ENCODE measurements around the gene HINFP. TPM values are rescaled to one million over a fixed set of nuclear protein-coding genes. Genes with fewer than 3 reads are reported as not detected.
"Not testable (repeated sequence)": the region's sequence is repeated elsewhere in the genome, so short reads cannot be mapped to it uniquely, and the experiment has no call there.

HINFP gene
- total RNA-seq, 1 experiment from 2014 or later = 42.4 TPM

- H3K79me1 ChIP-seq (ENCODE audit: insufficient read depth, low read depth, low read length, poor library complexity, severe bottlenecking) = no peaks in the 10 kb centered on the region
- H3K27me3 Mint-ChIP-seq (ENCODE audit: low read depth) = peaks cover 1% of the 10 kb centered on the region; the same call in 1 of the 2 replicates
- H2BK5ac ChIP-seq (ENCODE audit: insufficient read length, low read length) = no peak overlapping the region
- no peaks in the 10 kb centered on the region for H3K27me3 ChIP-seq (ENCODE audit: insufficient read depth, low read length)
- H2AK5ac ChIP-seq (ENCODE audit: insufficient read length, low read length) = no peak overlapping the region
- H3K9ac ChIP-seq (ENCODE audit: extremely low read depth, insufficient read length, low read length) = no peak overlapping the region
- no peak overlapping the region for H4K91ac ChIP-seq (ENCODE audit: insufficient read length, low read depth, low read length)
- H4K5ac ChIP-seq (ENCODE audit: insufficient read length, low read depth, low read length) = no peak overlapping the region
- no peak overlapping the region for H3K27ac ChIP-seq (ENCODE audit: insufficient read length, low read depth, low read length)
- H3K9me3 Mint-ChIP-seq = no peaks in the 10 kb centered on the region
- H2AFZ ChIP-seq (ENCODE audit: low read length) = no peak overlapping the region
- peak overlapping the region; percentile 10; the same call in 1 of the 2 replicates for H2BK15ac ChIP-seq (ENCODE audit: low read depth, low read length)
- no peak for DNase-seq
- H3K4me1 Mint-ChIP-seq = peaks cover 7 to 9% of the 10 kb centered on the region in 2 experiments; a peak in 2 of 4 replicates
- peak overlapping the region in 1 of 3 experiments; percentile 54; a peak in 1 of 7 replicates for H3K27ac Mint-ChIP-seq
- TF ChIP-seq, protein P1, sequence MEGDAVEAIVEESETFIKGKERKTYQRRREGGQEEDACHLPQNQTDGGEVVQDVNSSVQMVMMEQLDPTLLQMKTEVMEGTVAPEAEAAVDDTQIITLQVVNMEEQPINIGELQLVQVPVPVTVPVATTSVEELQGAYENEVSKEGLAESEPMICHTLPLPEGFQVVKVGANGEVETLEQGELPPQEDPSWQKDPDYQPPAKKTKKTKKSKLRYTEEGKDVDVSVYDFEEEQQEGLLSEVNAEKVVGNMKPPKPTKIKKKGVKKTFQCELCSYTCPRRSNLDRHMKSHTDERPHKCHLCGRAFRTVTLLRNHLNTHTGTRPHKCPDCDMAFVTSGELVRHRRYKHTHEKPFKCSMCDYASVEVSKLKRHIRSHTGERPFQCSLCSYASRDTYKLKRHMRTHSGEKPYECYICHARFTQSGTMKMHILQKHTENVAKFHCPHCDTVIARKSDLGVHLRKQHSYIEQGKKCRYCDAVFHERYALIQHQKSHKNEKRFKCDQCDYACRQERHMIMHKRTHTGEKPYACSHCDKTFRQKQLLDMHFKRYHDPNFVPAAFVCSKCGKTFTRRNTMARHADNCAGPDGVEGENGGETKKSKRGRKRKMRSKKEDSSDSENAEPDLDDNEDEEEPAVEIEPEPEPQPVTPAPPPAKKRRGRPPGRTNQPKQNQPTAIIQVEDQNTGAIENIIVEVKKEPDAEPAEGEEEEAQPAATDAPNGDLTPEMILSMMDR (conservative IDR thresholded peaks at IDR 0.05) = no peak
- no peak overlapping the region for H3T11ph ChIP-seq (ENCODE audit: low read length)
- H3K4me1 ChIP-seq (ENCODE audit: insufficient read depth, low read length) = no peaks in the 10 kb centered on the region
- H3K4me2 ChIP-seq (ENCODE audit: insufficient read depth, insufficient read length, low read length) = no peak overlapping the region
- no peaks in the 10 kb centered on the region for H3K23me2 ChIP-seq (ENCODE audit: insufficient read length, low read depth, low read length, poor library complexity, severe bottlenecking)
- H3K56ac ChIP-seq (ENCODE audit: insufficient read length, low read depth, low read length) = no peak overlapping the region
- no peaks in the 10 kb centered on the region for H4K20me1 ChIP-seq (ENCODE audit: control insufficient read depth, insufficient read depth, insufficient read length)
- peaks cover 3 to 14% (median 5%) of the 10 kb centered on the region in 3 experiments; a peak in 6 of 7 replicates for H3K36me3 Mint-ChIP-seq (ENCODE audit: insufficient read depth in 1 of 3, low read depth in 3 of 3)
- H2BK120ac ChIP-seq (ENCODE audit: low read depth, low read length, poor library complexity, severe bottlenecking) = no peak overlapping the region
- H3K4me3 Mint-ChIP-seq = no peak overlapping the region
- WGBS (ENCODE audit: extremely low coverage, insufficient read length, low lambda C conversion rate) = 100% methylated on average over 1 of the region's 17 CpGs
- H2BK20ac ChIP-seq (ENCODE audit: low read depth, low read length, poor library complexity, severe bottlenecking) = no peak overlapping the region
- no peak overlapping the region for H4K8ac ChIP-seq (replicated peaks; ENCODE audit: insufficient read length, low read depth, low read length)
- H3K23ac ChIP-seq (ENCODE audit: insufficient read length, low read depth, low read length) = no peak overlapping the region
- H3K79me2 ChIP-seq (ENCODE audit: insufficient read depth, low read length) = no peaks in the 10 kb centered on the region
- H2BK12ac ChIP-seq (ENCODE audit: insufficient read length, low read depth, low read length) = no peak overlapping the region
- no peak overlapping the region for H3K4ac ChIP-seq (ENCODE audit: low read depth, low read length)
- H3K9me3 ChIP-seq (ENCODE audit: control insufficient read depth, low read depth, low read length) = no peaks in the 10 kb centered on the region
- no peak overlapping the region for H3K18ac ChIP-seq (ENCODE audit: insufficient read length, low read depth, low read length)
- no peak overlapping the region for H3K14ac ChIP-seq (ENCODE audit: insufficient read depth, low read length)
These were observed 60.5 kb downstream of the HINFP start for GRCh38 chr11:119181677-119182412.

DNA sequence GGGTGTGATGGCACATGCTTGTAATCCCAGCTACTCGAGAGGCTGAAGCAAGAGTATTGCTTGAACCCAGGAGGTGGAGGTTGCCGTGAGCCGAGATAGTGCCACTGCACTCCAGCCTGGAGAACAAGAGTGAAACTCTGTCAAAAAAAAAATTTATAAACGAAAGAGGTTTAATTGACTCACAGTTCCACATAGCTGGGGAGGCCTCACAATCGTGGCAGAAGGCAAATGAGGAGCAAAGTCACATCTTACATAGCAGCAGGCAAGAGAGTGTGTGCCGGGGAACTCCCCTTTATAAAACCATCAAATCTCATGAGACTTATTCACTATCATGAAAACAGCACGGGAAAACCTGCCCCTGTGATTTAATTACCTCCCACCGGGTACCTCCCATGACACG, 63.0 kb downstream of the HINFP start:
- not testable (repeated sequence) for H2AFZ ChIP-seq (ENCODE audit: low read length); H3K56ac ChIP-seq (ENCODE audit: insufficient read length, low read depth, low read length); H3K14ac ChIP-seq (ENCODE audit: insufficient read depth, low read length); H3K9ac ChIP-seq (ENCODE audit: extremely low read depth, insufficient read length, low read length); H3K4me2 ChIP-seq (ENCODE audit: insufficient read depth, insufficient read length, low read length); H3K27ac ChIP-seq (ENCODE audit: insufficient read length, low read depth, low read length); H3K79me2 ChIP-seq (ENCODE audit: insufficient read depth, low read length); DNase-seq; H3K4ac ChIP-seq (ENCODE audit: low read depth, low read length); H4K20me1 ChIP-seq (ENCODE audit: control insufficient read depth, insufficient read depth, insufficient read length); H3K79me1 ChIP-seq (ENCODE audit: insufficient read depth, low read depth, low read length, poor library complexity, severe bottlenecking); H3K27ac Mint-ChIP-seq; H3K4me1 ChIP-seq (ENCODE audit: insufficient read depth, low read length); H4K5ac ChIP-seq (ENCODE audit: insufficient read length, low read depth, low read length); H3T11ph ChIP-seq (ENCODE audit: low read length); H2BK12ac ChIP-seq (ENCODE audit: insufficient read length, low read depth, low read length); H2AK5ac ChIP-seq (ENCODE audit: insufficient read length, low read length); H3K27me3 ChIP-seq (ENCODE audit: insufficient read depth, low read length); H3K18ac ChIP-seq (ENCODE audit: insufficient read length, low read depth, low read length); H3K27me3 Mint-ChIP-seq (ENCODE audit: low read depth); H2BK5ac ChIP-seq (ENCODE audit: insufficient read length, low read length); H3K23me2 ChIP-seq (ENCODE audit: insufficient read length, low read depth, low read length, poor library complexity, severe bottlenecking); H2BK120ac ChIP-seq (ENCODE audit: low read depth, low read length, poor library complexity, severe bottlenecking); H3K23ac ChIP-seq (ENCODE audit: insufficient read length, low read depth, low read length); H2BK20ac ChIP-seq (ENCODE audit: low read depth, low read length, poor library complexity, severe bottlenecking); H4K8ac ChIP-seq (replicated peaks; ENCODE audit: insufficient read length, low read depth, low read length); H2BK15ac ChIP-seq (ENCODE audit: low read depth, low read length); H3K9me3 ChIP-seq (ENCODE audit: control insufficient read depth, low read depth, low read length); H4K91ac ChIP-seq (ENCODE audit: insufficient read length, low read depth, low read length); H3K9me3 Mint-ChIP-seq
- H3K4me1 Mint-ChIP-seq = peaks cover 9 to 13% of the 10 kb centered on the region in 2 experiments; a peak in 3 of 4 replicates
- WGBS (ENCODE audit: extremely low coverage, insufficient read length, low lambda C conversion rate) = no CpG with 5 or more reads among the region's 9 CpGs
- peak overlapping the region in 1 of 2 experiments; percentile 44; a peak in 1 of 5 replicates for H3K4me3 Mint-ChIP-seq
- peaks cover 3 to 13% (median 5%) of the 10 kb centered on the region in 3 experiments; a peak in 6 of 7 replicates for H3K36me3 Mint-ChIP-seq (ENCODE audit: insufficient read depth in 1 of 3, low read depth in 3 of 3)

All from H9 (cell line).